Measurements from ENCODE around the gene SLC1A2. TPM values are rescaled to one million over a fixed set of nuclear protein-coding genes. Genes with fewer than 3 reads are reported as not detected.

SLC1A2 gene
- total RNA-seq, 2 donors from 2014 or later, result 7.1 to 13.5 TPM

DNA sequence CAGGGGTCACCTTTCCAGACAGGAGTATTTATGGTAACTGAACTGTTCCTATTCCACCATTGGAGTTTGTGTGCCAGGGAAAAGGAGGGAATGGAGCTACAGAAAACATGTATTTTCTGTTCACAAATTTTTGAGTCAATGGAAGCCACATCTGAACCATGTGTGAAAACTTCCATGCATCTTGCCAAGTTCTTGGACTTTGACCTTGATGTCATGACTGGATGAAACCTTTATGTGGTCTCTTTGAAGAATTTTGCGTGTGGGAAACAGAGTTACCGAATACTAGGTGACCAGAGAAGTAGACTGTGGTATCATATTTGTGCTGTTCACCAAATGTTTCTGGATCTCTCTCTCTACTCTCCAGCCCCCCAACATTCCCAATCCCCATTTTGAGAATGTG lies 175.6 kb downstream of the SLC1A2 start:
- no peaks in the 10 kb centered on the region for H3K27me3 ChIP-seq (ENCODE audit: control insufficient read depth, insufficient read depth, low read length, poor library complexity, severe bottlenecking)
- 100% methylated on average over 2 of the region's 2 CpGs; no CpG with 5 or more reads in 1 of the 2 experiments for WGBS, 2 experiments (ENCODE audit: insufficient coverage in 1 of 2, insufficient read length in 1 of 2)
- no peak overlapping the region for H3K27ac ChIP-seq (ENCODE audit: low read depth, low read length)
- Mint-ChIP-seq H3K36me3 (ENCODE audit: low read depth) (no peaks in the 10 kb centered on the region), H3K4me1 (peaks cover 10% of the 10 kb centered on the region), H3K27me3 (ENCODE audit: insufficient read depth) (peaks cover 2% of the 10 kb centered on the region), H3K9me3 (peaks cover 2% of the 10 kb centered on the region), H3K27ac (no peak overlapping the region), H3K4me3 (no peak overlapping the region)
- H3K36me3 ChIP-seq (ENCODE audit: control insufficient read depth, insufficient read depth, low read length), result no peaks in the 10 kb centered on the region
- H3K4me3 ChIP-seq (ENCODE audit: low read length), result no peak overlapping the region
- no peaks in the 10 kb centered on the region for H3K4me1 ChIP-seq (ENCODE audit: control insufficient read depth, insufficient read depth, low read length)
- H3K9me3 ChIP-seq (ENCODE audit: control insufficient read depth, low read length), result peaks cover 4% of the 10 kb centered on the region
- no peak overlapping the region for H3K9ac ChIP-seq (ENCODE audit: extremely low read depth, low read length, poor library complexity, severe bottlenecking)
- no peak for DNase-seq
- TF ChIP-seq, protein P1, sequence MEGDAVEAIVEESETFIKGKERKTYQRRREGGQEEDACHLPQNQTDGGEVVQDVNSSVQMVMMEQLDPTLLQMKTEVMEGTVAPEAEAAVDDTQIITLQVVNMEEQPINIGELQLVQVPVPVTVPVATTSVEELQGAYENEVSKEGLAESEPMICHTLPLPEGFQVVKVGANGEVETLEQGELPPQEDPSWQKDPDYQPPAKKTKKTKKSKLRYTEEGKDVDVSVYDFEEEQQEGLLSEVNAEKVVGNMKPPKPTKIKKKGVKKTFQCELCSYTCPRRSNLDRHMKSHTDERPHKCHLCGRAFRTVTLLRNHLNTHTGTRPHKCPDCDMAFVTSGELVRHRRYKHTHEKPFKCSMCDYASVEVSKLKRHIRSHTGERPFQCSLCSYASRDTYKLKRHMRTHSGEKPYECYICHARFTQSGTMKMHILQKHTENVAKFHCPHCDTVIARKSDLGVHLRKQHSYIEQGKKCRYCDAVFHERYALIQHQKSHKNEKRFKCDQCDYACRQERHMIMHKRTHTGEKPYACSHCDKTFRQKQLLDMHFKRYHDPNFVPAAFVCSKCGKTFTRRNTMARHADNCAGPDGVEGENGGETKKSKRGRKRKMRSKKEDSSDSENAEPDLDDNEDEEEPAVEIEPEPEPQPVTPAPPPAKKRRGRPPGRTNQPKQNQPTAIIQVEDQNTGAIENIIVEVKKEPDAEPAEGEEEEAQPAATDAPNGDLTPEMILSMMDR (conservative IDR thresholded peaks at IDR 0.05), result no peak

- Histone ChIP-seq H3K9ac (ENCODE audit: extremely low read depth, low read length, poor library complexity, severe bottlenecking) (no peak overlapping the region), H3K36me3 (ENCODE audit: control insufficient read depth, insufficient read depth, low read length) (no peaks in the 10 kb centered on the region), H3K9me3 (ENCODE audit: control insufficient read depth, low read length) (peaks cover 4% of the 10 kb centered on the region), H3K27me3 (ENCODE audit: control insufficient read depth, insufficient read depth, low read length, poor library complexity, severe bottlenecking) (no peaks in the 10 kb centered on the region), H3K4me1 (ENCODE audit: control insufficient read depth, insufficient read depth, low read length) (no peaks in the 10 kb centered on the region), H3K4me3 (ENCODE audit: low read length) (no peak overlapping the region), H3K27ac (ENCODE audit: low read depth, low read length) (no peak overlapping the region)
- Mint-ChIP-seq H3K27ac (no peak overlapping the region), H3K4me3 (no peak overlapping the region), H3K36me3 (ENCODE audit: low read depth) (no peaks in the 10 kb centered on the region), H3K9me3 (no peaks in the 10 kb centered on the region), H3K27me3 (ENCODE audit: insufficient read depth) (peaks cover 2% of the 10 kb centered on the region), H3K4me1 (peaks cover 12% of the 10 kb centered on the region)
- WGBS, 2 experiments (ENCODE audit: insufficient coverage in 1 of 2, insufficient read length in 1 of 2), result 89 to 96% methylated on average over 3 of the region's 3 CpGs
- no peak for DNase-seq
- TF ChIP-seq, protein P1 (conservative IDR thresholded peaks at IDR 0.05), result no peak
These were observed 176.7 kb downstream of the SLC1A2 start for GRCh38 chr11:35242412-35243242.

DNA sequence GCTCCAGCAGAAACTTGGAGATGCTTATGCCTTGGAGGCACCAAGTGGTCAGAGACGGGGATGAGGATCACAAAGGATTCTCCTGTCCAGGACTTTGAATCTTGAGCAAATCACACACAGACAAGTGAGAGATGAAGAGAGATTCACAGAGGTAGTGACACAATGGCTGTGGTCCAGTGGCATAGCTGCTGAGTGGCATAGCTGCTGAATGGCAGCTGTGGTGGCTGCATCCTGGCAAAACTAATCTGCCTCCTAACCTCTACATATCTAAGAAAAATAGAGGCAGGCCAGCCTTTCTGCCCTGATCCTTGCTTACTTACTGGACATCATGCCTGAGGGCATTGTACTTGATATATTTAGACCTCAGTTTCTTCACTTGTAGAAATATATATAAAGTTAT lies 177.8 kb downstream of the SLC1A2 start:
- H3K9ac ChIP-seq (ENCODE audit: extremely low read depth, low read length, poor library complexity, severe bottlenecking), result no peak overlapping the region
- Mint-ChIP-seq H3K27ac (no peak overlapping the region), H3K4me1 (peaks cover 12% of the 10 kb centered on the region), H3K36me3 (ENCODE audit: low read depth) (no peaks in the 10 kb centered on the region), H3K4me3 (no peak overlapping the region), H3K9me3 (no peaks in the 10 kb centered on the region), H3K27me3 (ENCODE audit: insufficient read depth) (peaks cover 3% of the 10 kb centered on the region)
- DNase-seq, result no peak
- peaks cover 4% of the 10 kb centered on the region for H3K9me3 ChIP-seq (ENCODE audit: control insufficient read depth, low read length)
- H3K27ac ChIP-seq (ENCODE audit: low read depth, low read length), result no peak overlapping the region
- H3K4me3 ChIP-seq (ENCODE audit: low read length), result no peak overlapping the region
- H3K27me3 ChIP-seq (ENCODE audit: control insufficient read depth, insufficient read depth, low read length, poor library complexity, severe bottlenecking), result no peaks in the 10 kb centered on the region
- no peaks in the 10 kb centered on the region for H3K4me1 ChIP-seq (ENCODE audit: control insufficient read depth, insufficient read depth, low read length)
- TF ChIP-seq, protein P1 (conservative IDR thresholded peaks at IDR 0.05), result no peak
- 84% methylated on average over 1 of the region's 1 CpG; no CpG with 5 or more reads in 1 of the 2 experiments for WGBS, 2 experiments (ENCODE audit: insufficient coverage in 1 of 2, insufficient read length in 1 of 2)
- no peaks in the 10 kb centered on the region for H3K36me3 ChIP-seq (ENCODE audit: control insufficient read depth, insufficient read depth, low read length)
